Left hindlimb (tissue), 1 donor: ENCODE measurements around the gene ZNF550.
"Not testable (repeated sequence)": the region's sequence is repeated elsewhere in the genome, so short reads cannot be mapped to it uniquely, and the experiment has no call there.

Source experiments
- DNase-seq: peaks from one replicate; pipeline ENCODE4 v3.0.0-alpha.2; 2018

ZNF550 gene

DNA sequence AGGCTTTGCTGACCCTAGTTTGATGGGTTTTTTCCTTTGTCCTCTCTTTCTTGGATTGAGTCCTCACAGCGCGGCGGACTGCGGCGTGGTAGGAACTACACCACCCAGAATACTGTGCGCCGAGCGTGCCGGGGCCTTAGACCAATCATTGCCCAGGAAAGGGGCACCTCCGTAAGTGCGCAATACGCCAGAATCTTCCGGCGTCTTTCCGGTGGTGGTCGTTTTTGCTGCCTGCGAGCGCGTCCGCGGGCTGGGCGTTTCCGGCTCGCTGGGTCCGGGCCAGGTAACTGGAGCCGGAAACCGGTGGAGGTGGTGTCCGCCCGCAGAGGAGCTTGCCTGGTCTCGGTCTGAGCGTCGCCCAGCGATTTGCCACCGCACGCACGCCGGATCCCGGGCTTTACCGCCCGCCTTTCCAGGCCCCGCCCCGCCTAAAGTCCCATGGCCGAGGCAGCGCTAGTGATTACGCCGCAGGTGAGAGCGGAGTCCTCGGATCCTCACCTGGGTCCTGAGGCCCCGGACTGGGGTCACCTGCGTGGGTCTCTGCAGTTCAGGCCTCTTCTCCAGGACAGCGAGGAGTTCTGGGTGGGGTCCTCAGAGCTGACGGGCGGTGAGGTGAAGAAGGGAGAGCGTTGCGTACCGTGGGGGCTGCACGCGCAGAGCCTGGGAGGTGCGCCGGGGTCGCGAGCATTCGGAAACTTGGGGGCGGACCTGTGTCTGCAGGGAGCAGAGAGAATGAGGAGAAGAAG, 32.4 kb downstream of the ZNF550 start, which contains the start of gene ZNF549:
Gene ZNF549 (plus strand): TSS at position 221 of the 746 bp plus-strand sequence. CDS start 218 bp downstream, at position 439.
- peak; percentile 93 for DNase-seq

DNA sequence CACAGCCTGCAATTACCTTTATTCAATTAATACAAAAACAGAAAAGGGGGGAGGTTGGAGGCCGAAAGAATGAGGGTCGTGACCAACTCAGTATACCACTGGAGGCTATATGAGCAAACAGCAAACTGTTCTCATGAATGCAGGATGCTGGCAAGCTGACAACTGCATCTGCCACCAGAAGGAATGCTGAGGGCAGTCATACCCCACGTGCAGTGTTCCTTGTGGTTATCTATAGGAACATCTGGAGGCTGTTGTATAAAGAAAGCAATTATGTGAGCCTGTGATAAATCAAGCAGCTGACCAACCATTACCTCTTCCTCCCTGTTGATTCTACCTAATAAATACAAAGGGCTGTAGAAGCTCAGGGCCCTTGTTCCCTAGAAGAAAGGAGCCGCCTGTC, 41.6 kb downstream of the ZNF550 start:
- DNase-seq = not testable (repeated sequence)

DNA sequence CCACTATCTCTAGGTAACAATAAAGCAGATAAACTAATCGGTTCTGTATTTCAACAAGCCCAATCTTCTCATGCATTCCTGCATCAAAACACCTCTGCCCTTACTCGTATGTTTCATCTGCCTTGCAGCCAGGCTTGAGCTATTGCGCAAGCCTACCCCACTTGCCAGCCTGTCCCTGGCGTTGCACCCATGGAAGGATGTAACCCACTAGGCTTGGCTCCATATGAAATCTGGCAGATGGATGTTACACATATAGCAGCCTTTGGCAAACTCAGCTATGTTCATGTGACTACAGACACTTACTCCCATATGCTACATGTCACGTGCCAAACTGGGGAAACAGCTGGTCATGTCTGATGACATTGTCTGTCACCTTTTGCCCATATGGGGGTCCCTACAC, 44.4 kb downstream of the ZNF550 start:
- DNase-seq = no peak

DNA sequence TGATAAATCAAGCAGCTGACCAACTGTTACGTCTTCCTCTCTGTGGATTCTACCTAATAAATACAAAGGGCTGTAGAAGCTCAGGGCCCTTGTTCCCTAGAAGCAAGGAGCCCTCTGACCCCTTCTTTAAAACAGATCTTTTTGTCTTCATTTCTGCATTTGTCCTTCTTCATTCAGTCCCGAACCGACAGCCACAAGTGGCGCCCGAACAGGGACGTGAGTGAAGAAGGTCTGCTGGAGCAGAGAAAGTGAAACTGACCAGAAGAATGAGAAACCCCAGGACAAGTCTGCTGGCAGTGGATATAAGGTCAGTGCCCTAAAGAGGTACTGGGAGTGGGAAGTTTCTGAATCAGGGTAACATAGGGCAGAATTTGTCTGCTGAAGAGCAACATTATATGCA, 46.8 kb downstream of the ZNF550 start:
- DNase-seq = no peak

DNA sequence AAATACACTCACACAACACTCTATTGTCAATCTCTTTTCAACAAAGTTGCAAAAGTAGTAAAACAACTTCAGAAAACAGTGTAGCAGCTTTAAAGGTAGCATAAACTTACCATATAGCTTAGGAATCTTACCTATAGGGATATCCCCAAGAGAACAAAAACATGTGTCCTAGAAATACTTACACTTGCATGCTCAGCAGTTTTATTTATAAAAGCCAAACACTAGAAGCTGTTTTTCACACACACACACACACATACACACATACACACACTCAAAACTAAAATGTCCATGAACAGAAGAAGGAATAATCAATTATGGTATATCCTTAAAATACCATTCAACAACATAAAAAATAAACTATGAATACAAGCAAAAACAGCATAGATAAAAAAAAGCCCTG, 48.2 kb downstream of the ZNF550 start:
- DNase-seq = no peak

DNA sequence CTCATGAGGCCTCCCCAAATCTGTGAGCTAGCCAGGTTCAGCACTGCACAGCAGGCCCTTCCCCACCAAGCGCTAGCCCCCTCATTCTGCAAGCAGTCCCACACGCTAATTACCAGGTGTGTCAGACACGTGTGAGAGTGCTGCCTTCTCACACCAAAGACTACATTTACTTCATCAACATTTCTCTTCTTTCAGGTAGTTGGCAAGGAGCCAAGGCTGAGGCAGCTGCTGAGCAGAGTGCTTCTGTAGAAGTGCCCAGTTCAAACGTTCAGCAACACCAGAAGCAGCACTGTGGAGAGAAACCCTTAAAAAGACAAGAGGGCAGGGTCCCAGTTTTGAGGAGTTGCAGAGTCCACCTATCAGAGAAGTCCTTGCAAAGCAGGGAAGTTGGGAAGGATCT, 53.5 kb downstream of the ZNF550 start:
- no peak for DNase-seq

DNA sequence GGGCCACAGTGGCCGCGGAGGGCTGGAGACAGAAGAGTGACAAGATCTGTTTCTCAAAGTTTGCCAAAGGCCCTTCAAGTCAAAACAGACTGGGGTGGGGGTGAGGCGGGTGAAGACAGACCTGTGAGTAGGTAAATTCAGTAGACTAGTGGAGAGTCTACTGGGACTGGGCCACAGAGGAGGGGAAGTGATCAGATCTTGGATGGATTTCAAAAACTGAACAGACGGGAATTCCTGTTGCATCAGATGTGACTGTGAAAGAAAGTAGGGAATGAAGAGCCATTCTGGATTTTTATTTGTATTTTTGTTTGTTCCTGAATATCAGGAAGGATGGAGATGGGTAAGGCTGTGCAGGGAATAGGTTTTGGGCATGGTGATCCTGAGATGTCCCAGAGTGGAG, 59.3 kb downstream of the ZNF550 start:
- DNase-seq = not testable (repeated sequence)

DNA sequence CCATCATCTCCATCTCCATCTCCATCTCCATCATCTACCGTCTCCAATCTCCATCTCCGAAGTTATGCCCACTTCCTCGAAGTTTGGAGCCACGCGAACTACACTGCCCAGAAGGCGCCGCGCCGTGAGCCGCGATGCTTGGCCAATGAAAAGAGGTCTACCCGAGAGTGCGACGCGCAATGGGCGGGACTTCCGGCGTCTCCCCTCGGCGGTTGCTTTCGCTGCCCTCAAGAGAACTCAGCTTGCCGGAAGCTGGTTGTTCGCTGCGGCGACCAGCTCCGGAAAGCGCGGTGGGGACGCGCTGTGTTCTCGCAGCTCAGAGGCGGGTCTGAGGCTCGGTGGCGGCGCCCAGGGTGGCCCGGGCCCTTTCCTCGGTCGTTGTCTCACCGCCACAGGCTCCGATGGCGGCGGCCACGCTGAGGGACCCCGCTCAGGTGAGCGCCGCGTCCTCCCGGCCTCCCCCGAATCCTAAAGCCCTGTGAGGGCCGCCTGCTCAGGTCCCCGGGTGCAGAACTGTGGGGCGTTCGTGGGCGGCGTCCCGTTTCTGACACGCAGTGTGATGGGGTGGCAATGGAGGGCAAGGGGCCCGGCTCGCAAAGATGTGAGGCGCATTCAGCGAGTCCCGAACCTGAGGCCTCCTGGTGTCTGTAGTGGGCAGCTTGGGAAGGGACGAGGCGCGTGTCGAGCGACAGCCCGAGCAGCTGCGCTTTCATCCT, 59.8 kb downstream of the ZNF550 start, which contains the start of gene ZNF773:
Gene ZNF773 (plus strand): TSS at position 259 of the 716 bp plus-strand sequence. CDS start 143 bp downstream, at position 402.
- peak; percentile 96 for DNase-seq

DNA sequence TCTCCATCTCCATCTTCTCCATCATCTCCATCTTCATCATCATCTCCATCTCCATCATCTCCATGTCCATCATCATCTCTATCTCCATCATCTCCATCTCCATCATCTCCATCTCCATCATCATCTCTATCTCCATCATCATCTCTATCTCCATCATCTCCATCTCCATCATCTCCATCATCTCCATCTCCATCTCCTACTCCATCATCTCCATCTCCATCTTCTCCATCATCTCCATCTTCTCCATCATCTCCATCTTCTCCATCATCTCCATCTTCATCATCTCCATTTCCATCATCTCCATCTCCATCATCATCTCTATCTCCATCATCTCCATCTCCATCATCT, 60.4 kb downstream of the ZNF550 start:
- DNase-seq = not testable (repeated sequence)

DNA sequence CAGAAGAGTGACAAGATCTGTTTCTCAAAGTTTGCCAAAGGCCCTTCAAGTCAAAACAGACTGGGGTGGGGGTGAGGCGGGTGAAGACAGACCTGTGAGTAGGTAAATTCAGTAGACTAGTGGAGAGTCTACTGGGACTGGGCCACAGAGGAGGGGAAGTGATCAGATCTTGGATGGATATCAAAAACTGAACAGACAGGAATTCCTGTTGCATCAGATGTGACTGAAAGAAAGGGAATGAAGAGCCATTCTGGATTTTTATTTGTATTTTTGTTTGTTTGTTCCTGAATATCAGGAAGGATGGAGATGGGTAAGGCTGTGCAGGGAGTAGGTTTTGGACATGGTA, 71.4 kb downstream of the ZNF550 start:
- not testable (repeated sequence) for DNase-seq

DNA sequence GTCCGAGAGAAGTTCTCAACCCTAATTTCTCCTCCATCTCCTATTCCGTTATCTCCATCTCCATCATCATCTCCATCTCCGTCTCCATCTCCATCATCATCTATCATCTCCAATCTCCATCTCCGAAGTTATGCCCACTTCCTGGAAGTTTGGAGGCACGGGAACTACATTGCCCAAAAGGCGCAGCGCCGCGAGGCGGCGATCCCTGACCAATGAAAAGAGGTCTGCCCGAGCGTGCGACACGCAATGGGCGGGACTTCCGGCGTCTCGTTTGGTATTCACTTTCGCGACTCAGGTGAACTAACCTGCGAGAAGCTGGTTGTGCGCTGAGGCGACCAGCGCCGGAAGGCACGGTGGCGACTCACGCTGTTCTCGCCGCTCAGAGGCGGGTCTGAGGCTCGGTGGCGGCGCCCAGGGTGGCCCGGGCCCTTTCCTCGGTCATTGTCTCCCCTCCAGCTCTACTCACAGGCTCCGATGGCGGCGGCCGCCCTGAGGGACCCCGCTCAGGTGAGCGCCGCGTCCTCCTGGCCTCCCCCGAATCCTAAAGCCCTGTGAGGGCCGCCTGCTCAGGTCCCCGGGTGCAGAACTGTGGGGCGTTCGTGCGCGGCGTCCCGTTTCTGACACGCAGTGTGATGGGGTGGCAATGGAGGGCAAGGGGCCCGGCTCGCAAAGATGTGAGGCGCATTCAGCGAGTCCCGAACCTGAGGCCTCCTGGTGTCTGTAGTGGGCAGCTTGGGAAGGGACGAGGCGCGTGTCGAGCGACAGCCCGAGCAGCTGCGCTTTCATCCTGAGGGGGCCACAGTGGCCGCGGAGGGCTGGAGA, 72.0 kb downstream of the ZNF550 start, which contains the start of gene ZNF419:
Gene ZNF419 (plus strand): TSS at position 274 of the 822 bp plus-strand sequence. CDS start 201 bp downstream, at position 475.
- peak; percentile 92 for DNase-seq
